LNCAP (cell line): ENCODE measurements around the gene ZNF469.

Experiments
- CTCF ChIP-seq: fragments of 450-650 bp; IDR thresholded peaks from 2 replicates; pipeline ENCODE4 v1.5.1; 2017; ENCODE audit warnings: mild to moderate bottlenecking

ZNF469 gene

GRCh38 chr16:88391144-88391850 lies 8.5 kb downstream of the ZNF469 start:
- no peak for TF ChIP-seq CTCF

GRCh38 chr16:88392111-88392510 lies 9.4 kb downstream of the ZNF469 start:
- no peak for TF ChIP-seq CTCF

- no peak for TF ChIP-seq CTCF
Measured at GRCh38 chr16:88392616-88393015, 9.9 kb downstream of the ZNF469 start.

- TF ChIP-seq CTCF = no peak
Measured at GRCh38 chr16:88393034-88393433, 10.3 kb downstream of the ZNF469 start.

- TF ChIP-seq CTCF = no peak
Measured at GRCh38 chr16:88393571-88393970, 10.8 kb downstream of the ZNF469 start.

GRCh38 chr16:88394426-88394825 lies 11.7 kb downstream of the ZNF469 start:
- no peak for TF ChIP-seq CTCF

GRCh38 chr16:88395669-88396584 lies 13.2 kb downstream of the ZNF469 start:
- no peak for TF ChIP-seq CTCF
